HFF-Myc (cell line): Measurements from ENCODE around the gene MRPL54.
"Not testable (repeated sequence)": the region's sequence is repeated elsewhere in the genome, so short reads cannot be mapped to it uniquely, and the experiment has no call there.

Experiments used
- DNase-seq: peaks from one replicate; pipeline ENCODE4 v3.0.0-alpha.2; 2011; ENCODE audit warnings: low read depth; ENCODE audit errors: extremely low read depth
- H3K4me3 ChIP-seq: replicated peaks from 2 replicates; pipeline ENCODE4 v1.5.1; 2011; ENCODE audit warnings: low read depth, mild to moderate bottlenecking, control low read depth, low read length
- CTCF ChIP-seq: IDR thresholded peaks from 2 replicates; pipeline ENCODE4 v1.5.1; 2012; ENCODE audit warnings: mild to moderate bottlenecking, low read depth, low read length, control low read depth; ENCODE audit errors: missing control alignments

MRPL54 gene

GRCh38 chr19:3809881-3810707, 47.6 kb downstream of the MRPL54 start:
- H3K4me3 ChIP-seq = no peak overlapping the region
- TF ChIP-seq CTCF = no peak
- DNase-seq = no peak

- TF ChIP-seq CTCF = no peak
- H3K4me3 ChIP-seq = no peak overlapping the region
- DNase-seq = no peak
Observed at GRCh38 chr19:3810708-3811355, 48.4 kb downstream of the MRPL54 start.

GRCh38 chr19:3813473-3814392, 51.3 kb downstream of the MRPL54 start:
- no peak overlapping the region for H3K4me3 ChIP-seq
- TF ChIP-seq CTCF = no peak

GRCh38 chr19:3814648-3815047, 52.2 kb downstream of the MRPL54 start:
- no peak for TF ChIP-seq CTCF
- no peak overlapping the region for H3K4me3 ChIP-seq
- no peak for DNase-seq

More at GRCh38 chr19:3813473-3814392, 51.3 kb downstream of the MRPL54 start:
- DNase-seq = no peak

- not testable (repeated sequence) for DNase-seq, H3K4me3 ChIP-seq
Observed at GRCh38 chr19:3816148-3816547, 53.7 kb downstream of the MRPL54 start.

GRCh38 chr19:3816566-3817218, 54.2 kb downstream of the MRPL54 start:
- no peak overlapping the region for H3K4me3 ChIP-seq
- TF ChIP-seq CTCF = no peak
- DNase-seq = no peak
